IPS DF 6.9 (cell line): ENCODE results near the gene DYRK3.

Source experiments
- DNase-seq: peaks from one replicate; pipeline ENCODE4 v3.0.0-alpha.2; 2013; ENCODE audit warnings: low read depth, low spot score
- H3K27ac ChIP-seq: one replicate; pipeline ENCODE4 v1.5.1; 2013; ENCODE audit warnings: low read length, control low read depth
- H3K27me3 ChIP-seq: 2 replicates; pipeline ENCODE4 v1.6.1; 2013; ENCODE audit warnings: mild to moderate bottlenecking, low read length; ENCODE audit not compliant: control insufficient read depth, insufficient read depth
- H3K36me3 ChIP-seq: 2 replicates; pipeline ENCODE4 v1.6.1; 2013; ENCODE audit warnings: low read length; ENCODE audit not compliant: control insufficient read depth, insufficient read depth
- H3K4me1 ChIP-seq: 2 replicates; pipeline ENCODE4 v1.6.1; 2013; ENCODE audit warnings: low read length; ENCODE audit not compliant: control insufficient read depth, insufficient read depth
- H3K4me3 ChIP-seq: 2 replicates; pipeline ENCODE4 v1.5.1; 2013; ENCODE audit warnings: mild to moderate bottlenecking, low read length
- H3K9me3 ChIP-seq: 2 replicates; pipeline ENCODE4 v1.6.1; 2013; ENCODE audit warnings: low read length, inconsistent platforms; ENCODE audit not compliant: control insufficient read depth, insufficient read depth
- WGBS: extraction: QIAGEN DNeasy Blood & Tissue Kit; methylation state at CpG from one replicate; pipeline ENCODE4 v1.1.7; 2013; ENCODE audit warnings: mixed read lengths, missing lambda C conversion rate; ENCODE audit not compliant: insufficient read length, insufficient coverage; 5-methylcytosine and 5-hydroxymethylcytosine counted together

The DYRK3 gene

GRCh38 chr1:206682111-206682510, 46.8 kb downstream of the DYRK3 start:
- no CpG with 5 or more reads among the region's 3 CpGs for WGBS
- Histone ChIP-seq H3K4me3 (no peak overlapping the region), H3K27ac (no peak overlapping the region), H3K4me1 (no peaks in the 10 kb centered on the region), H3K9me3 (no peaks in the 10 kb centered on the region), H3K27me3 (peaks cover 25% of the 10 kb centered on the region), H3K36me3 (no peaks in the 10 kb centered on the region)
- no peak for DNase-seq

DNA sequence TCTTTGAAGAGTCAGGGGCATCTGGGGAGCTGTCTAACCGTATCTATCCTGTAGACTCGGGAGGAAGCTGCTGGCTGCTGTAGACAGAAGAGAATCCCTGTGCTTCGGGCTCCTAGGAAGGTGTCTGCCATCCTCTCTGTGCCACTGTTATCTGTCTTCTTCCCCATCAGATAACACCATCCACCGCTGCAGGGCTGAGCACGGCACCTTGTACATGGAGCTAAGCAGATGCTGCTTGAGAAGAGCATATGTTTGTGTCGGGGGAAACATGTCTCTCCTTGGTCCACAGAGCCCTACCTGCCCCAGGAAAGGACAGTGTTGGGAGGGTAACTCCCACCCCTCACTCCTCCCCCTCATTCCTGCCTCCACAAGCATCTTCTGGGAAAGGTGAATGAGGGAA, 48.0 kb downstream of the DYRK3 start:
- H3K27me3 ChIP-seq = peaks cover 25% of the 10 kb centered on the region

DNA sequence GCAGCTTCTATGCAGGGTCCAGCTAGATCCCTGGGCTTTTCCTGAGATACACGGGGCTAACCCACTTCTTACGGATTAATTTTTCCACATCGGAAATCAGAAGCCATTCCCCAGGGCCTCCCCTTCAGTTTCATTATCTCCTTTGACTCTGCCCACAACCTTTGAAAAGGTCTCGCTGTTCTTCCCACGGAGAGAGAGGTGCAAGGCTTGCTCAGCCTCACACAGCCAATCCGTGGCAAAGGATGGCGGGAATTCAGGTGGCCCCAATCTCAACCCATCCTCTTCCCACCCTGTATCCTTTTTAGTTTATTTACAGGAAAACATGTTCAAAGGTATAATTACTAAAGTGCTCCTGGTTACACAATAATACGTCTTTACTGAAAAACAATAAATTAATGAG, 48.7 kb downstream of the DYRK3 start:
- H3K36me3 ChIP-seq = no peaks in the 10 kb centered on the region
- no peaks in the 10 kb centered on the region for H3K9me3 ChIP-seq
- H3K4me3 ChIP-seq = no peak overlapping the region
- peaks cover 25% of the 10 kb centered on the region for H3K27me3 ChIP-seq
- H3K4me1 ChIP-seq = peaks cover 3% of the 10 kb centered on the region
- no peak overlapping the region for H3K27ac ChIP-seq
- DNase-seq = no peak
- no CpG with 5 or more reads among the region's 8 CpGs for WGBS

More for the DNA sequence above, 48.0 kb downstream of the DYRK3 start:
- DNase-seq = no peak
- WGBS = no CpG with 5 or more reads among the region's 6 CpGs
- Histone ChIP-seq H3K36me3 (no peaks in the 10 kb centered on the region), H3K27ac (no peak overlapping the region), H3K9me3 (no peaks in the 10 kb centered on the region), H3K4me1 (peaks cover 3% of the 10 kb centered on the region), H3K4me3 (no peak overlapping the region)

DNA sequence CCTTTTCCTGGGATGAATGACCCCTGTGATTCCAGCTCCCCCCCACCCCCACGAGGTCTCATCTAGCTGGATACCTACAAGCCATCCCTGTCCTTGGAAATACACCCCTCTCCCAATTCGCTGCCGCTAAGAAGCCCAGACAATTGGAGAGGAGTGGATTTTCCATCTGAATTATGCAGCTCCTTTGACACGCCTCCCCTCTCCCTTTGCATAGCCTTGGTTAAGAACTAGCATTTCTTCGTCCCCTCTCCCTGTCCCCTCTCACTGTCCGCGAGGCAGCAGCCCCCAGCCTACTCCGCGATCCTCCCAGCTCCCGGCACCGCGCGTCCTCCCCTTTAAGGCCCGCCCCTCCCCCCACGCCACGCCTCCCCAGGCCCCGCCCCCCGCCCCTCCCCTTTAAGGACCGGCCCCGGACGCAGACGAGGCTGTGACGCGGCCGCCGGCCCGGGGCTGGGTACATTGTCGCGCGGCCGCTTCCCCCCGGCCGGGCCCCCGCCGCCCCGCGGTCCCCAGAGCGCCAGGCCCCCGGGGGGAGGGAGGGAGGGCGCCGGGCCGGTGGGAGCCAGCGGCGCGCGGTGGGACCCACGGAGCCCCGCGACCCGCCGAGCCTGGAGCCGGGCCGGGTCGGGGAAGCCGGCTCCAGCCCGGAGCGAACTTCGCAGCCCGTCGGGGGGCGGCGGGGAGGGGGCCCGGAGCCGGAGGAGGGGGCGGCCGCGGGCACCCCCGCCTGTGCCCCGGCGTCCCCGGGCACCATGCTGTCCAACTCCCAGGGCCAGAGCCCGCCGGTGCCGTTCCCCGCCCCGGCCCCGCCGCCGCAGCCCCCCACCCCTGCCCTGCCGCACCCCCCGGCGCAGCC, 49.4 kb downstream of the DYRK3 start, which contains the start of gene MAPKAPK2:
Gene MAPKAPK2 (plus strand): TSS at position 428 of the 856 bp plus-strand sequence. CDS start 325 bp downstream, at position 753.
- no peak for DNase-seq
- no CpG with 5 or more reads among the region's 82 CpGs for WGBS
- peaks cover 25% of the 10 kb centered on the region for H3K27me3 ChIP-seq

GRCh38 chr1:206685334-206685768, 50.0 kb downstream of the DYRK3 start:
- Histone ChIP-seq H3K4me3 (peak overlapping the region; percentile 89), H3K4me1 (peaks cover 3% of the 10 kb centered on the region), H3K27ac (no peak overlapping the region), H3K27me3 (peaks cover 25% of the 10 kb centered on the region), H3K9me3 (no peaks in the 10 kb centered on the region), H3K36me3 (no peaks in the 10 kb centered on the region)
- no CpG with 5 or more reads among the region's 48 CpGs for WGBS
- no peak for DNase-seq

More for the DNA sequence above, 49.4 kb downstream of the DYRK3 start, which contains the start of gene MAPKAPK2:
- H3K9me3 ChIP-seq = no peaks in the 10 kb centered on the region
- peak within 1 kb of the TSS; percentile 89 for H3K4me3 ChIP-seq
- no peak within 1 kb of the TSS for H3K27ac ChIP-seq
- H3K4me1 ChIP-seq = peaks cover 3% of the 10 kb centered on the region
- no peaks in the 10 kb centered on the region for H3K36me3 ChIP-seq

- H3K27me3 ChIP-seq = peaks cover 25% of the 10 kb centered on the region
- no peaks in the 10 kb centered on the region for H3K36me3 ChIP-seq
- no peak overlapping the region for H3K27ac ChIP-seq
- WGBS = no CpG with 5 or more reads among the region's 48 CpGs
- peaks cover 4% of the 10 kb centered on the region for H3K4me1 ChIP-seq
- H3K9me3 ChIP-seq = no peaks in the 10 kb centered on the region
- DNase-seq = no peak
- H3K4me3 ChIP-seq = peak overlapping the region; percentile 89; the same call in 1 of the 2 replicates
Measured at GRCh38 chr1:206685769-206686477, 50.6 kb downstream of the DYRK3 start.

DNA sequence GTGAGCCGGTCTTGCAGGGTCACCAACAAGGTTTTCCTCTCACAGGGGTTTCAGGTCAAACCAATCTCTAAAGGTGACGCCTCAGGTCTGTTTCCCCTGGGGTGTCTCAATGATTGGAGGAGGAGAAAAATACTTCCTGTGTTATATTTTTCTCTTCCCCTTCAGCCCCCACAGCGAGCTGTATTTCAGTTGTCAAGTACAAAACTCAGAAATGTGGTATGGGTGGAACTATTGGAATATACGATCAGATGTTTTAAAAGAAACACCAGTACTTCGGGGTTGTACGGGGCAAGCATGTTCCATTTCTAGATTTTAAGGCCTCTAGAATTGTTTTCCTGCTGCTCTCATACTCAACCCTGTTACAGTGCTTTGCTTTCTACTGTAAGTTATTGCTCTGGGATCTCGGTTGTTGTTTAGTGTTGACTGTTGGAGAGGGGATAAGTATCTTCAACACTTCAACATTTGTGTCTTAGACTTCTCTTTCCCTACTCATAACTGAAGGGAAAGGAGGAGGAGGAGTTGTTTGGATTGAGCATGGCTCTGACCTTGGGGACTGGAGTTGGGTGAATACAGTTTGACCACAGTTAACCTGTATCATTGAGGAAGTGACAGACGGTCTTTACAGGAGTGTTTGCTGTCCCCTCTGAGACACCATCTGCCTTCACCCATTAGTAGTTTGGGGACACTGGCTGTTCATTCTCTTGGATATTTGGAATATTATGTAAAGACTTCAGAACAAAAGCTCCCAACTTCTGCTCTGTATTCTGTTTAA, 51.3 kb downstream of the DYRK3 start:
- Histone ChIP-seq H3K9me3 (no peaks in the 10 kb centered on the region), H3K36me3 (no peaks in the 10 kb centered on the region), H3K4me3 (peak overlapping the region; percentile 89; the same call in 1 of the 2 replicates), H3K27me3 (peaks cover 25% of the 10 kb centered on the region), H3K27ac (no peak overlapping the region), H3K4me1 (peaks cover 4% of the 10 kb centered on the region)
- WGBS = no CpG with 5 or more reads among the region's 8 CpGs
- no peak for DNase-seq

- Histone ChIP-seq H3K4me3 (no peak overlapping the region), H3K27me3 (peaks cover 23% of the 10 kb centered on the region), H3K9me3 (no peaks in the 10 kb centered on the region), H3K27ac (no peak overlapping the region), H3K4me1 (peaks cover 4% of the 10 kb centered on the region), H3K36me3 (no peaks in the 10 kb centered on the region)
- no peak for DNase-seq
- WGBS = no CpG with 5 or more reads among the region's 7 CpGs
Measured at GRCh38 chr1:206687251-206687914, 52.0 kb downstream of the DYRK3 start.

GRCh38 chr1:206687915-206688442, 52.6 kb downstream of the DYRK3 start:
- no peak for DNase-seq
- peaks cover 4% of the 10 kb centered on the region for H3K4me1 ChIP-seq
- no peaks in the 10 kb centered on the region for H3K36me3 ChIP-seq
- no CpG with 5 or more reads among the region's 2 CpGs for WGBS
- no peaks in the 10 kb centered on the region for H3K9me3 ChIP-seq
- peaks cover 21% of the 10 kb centered on the region for H3K27me3 ChIP-seq
- no peak overlapping the region for H3K4me3 ChIP-seq
- no peak overlapping the region for H3K27ac ChIP-seq
